ENCODE data around the gene DOK1. TPM values are rescaled to one million over a fixed set of nuclear protein-coding genes. Genes with fewer than 3 reads are reported as not detected.
A peak's percentile ranks its signal among the peaks of the same experiment; 100 is the strongest.

The DOK1 gene
- 22.9 TPM for polyA plus RNA-seq (2013, experiment 1 of 2; ENCODE audit: insufficient read length)
- 18.7 TPM for polyA plus RNA-seq (2013, experiment 2 of 2; ENCODE audit: insufficient read length)

DNA sequence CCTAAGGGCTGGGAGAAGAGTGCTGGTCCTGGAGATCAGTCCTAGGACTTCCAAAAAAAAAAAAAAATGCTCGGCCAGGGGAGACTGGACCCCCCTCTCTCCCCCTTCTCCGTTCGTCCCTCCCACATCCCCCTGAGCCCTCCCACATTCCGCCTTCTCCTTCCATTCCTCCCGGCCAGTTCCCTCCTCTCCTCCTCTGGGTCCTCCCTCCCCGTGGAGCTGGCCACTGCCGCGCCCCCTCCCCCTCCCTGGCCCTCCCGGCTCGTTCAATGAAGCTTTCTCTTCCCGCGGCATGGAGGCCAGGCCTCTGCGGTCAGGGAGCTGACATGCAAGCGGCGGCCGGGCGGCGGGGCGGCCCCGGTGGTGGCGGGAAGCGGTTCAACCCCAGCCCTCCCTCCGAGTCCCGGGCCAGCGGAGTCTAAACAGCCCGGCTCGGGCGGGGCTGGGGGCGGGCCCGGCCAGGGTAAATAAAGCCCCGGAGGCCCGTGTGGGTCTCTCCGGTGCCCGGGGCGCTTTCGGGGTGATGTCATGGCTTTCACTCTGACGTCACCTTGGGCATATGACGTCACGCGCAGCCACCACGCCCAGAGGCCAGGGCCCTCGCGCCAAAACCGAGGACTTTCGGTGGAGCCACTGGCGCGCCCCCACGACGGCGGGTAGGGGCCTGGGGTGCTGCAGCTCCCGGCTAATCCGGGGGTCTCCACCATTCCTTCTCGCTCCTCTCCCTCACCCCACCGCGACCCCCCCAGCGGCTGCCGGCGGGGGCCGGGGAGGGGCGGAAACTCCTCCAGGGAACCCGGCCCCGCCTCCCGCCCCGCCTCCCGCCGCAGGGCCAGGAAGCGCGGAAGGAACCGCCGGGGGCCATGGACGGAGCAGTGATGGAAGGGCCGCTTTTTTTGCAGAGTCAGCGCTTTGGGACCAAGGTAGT is at the start of gene DOK1, which contains the start of gene LOXL3:
DOK1 (plus strand) TSS at position 829 of the 928 bp plus-strand sequence; CDS start at position 864, 35 bp downstream.
LOXL3 (minus strand) TSS at position 51 of the 928 bp plus-strand sequence. CDS start 1,308 bp downstream, outside the sequence.
- DNase-seq: peak; percentile 93

DNA sequence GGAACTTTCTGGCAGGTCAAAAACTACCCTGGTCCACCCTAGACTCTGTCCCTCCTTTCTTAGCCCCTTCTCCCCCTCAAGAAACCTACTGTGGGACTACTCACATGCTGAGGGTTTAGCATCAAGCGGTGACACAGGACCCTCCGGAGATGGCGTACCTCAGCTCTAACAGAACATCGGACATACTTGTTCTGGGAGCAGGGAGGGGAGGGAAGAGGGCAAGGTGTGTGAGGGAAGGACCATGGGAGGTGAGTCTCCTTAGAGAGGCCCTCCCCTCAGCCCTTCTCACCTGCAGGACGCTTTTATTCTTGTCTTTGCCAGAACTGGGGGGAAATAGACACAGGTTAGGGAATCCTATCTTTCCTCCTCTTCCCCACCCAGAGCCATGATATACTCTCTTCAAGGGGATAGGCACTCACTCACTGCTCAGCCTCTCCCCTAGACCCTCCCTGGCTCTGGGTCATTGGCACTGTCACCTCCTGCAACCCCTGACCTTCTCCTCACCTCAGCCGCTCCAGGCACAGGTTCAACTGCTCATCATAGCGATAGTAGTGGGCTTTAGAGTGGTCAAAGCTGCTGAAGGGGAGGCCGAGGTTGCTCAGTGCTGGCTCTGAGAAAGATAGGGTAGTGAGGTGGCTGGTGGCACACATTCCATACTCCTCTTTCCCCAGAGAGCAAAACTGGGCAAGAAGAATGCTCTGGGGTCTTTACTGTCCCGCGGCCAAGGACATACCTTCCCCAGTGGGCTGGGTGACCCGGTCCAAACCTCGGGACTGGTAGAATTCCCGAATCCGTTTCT is 48.9 kb upstream of the DOK1 start:
- no peak for DNase-seq

DNA sequence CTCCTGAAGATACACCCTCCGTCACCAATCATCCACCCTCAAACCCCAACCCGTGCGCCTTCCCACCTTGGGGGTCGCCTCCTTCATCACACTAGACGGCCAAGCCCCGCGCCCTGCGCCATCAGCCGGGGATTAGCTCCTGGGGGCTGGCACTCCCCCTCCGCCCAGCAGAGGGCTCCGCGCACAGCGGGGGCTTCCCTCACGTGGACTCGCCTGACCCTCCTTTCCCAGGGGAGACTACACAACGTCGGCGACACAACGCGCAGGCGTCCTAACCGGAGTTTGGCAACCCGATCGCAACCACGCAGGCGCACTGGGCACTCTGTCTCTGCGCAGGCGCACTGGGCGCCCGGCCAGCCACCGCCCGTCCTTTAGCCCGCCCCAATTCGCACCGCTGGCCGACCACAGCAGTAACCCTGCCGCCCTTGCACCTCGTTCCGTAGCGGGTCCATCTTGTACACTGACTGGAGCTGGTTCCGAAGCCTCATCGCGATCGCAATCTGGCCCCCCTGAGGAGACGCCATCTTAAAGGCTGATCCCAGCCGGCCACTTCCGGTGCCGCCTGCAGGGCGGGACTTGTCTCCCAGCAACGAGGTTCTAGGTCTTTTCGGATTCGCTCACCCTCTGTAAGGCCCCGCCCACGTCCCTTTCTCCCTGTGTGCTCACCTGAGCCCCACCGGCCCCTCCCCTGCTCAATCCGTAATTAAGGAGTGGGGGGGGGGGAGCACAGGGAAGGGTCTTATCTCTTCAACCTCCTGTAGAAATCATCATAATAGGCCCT is 47.2 kb upstream of the DOK1 start, which contains the start of gene PCGF1:
PCGF1 (minus strand) TSS at position 551 of the 781 bp plus-strand sequence; CDS start at position 524, 27 bp downstream.
- DNase-seq: peak; percentile 97

DNA sequence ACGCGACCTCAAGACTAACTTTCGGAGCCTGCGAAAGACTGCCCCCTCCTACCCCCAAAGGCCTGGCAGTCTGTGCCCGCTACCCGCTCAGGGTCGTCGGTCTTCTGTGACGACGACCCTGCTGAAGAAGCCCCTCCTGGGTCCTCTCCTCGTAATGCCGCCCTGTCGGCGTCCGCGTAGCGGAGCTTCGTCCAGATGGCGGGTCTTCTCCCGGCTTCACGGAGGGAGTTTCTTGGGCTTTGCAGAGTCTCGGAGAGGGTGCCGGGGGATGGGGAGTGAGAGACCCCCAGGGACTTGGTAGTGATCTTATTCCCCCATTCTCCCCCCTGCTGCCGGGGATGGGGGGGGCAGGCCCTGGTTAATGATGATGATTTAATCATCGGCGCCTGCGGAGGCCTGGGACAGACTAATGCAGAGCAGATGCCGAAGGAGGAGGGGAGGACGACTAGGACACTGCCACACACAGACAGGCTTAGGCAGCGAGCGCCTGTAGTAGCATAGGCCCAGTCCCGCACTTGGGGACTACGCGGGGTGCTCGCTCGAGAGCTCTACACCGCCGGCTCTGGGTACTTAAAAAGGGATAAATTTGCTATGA is 46.5 kb upstream of the DOK1 start:
- peak; percentile 81 for DNase-seq

DNA sequence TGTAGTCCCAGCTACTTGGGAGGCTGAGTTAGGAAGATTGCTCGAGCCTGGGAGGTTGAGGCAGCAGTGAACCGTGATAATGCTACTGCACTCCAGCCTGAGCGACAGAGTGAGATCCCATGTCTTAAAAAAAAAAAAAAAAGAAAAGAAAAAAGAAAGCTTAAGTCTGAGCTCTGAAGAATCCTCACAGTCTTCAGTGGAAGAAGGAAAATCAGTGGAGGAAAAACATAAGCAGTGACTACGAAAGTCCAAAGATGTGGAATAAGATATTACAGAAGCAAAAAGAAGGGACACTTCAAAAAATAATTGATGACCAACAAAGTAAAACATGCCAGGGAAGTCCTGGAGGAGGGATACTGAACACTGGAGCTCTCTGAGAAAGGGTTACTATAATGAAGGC is 44.2 kb upstream of the DOK1 start:
- DNase-seq: no peak

DNA sequence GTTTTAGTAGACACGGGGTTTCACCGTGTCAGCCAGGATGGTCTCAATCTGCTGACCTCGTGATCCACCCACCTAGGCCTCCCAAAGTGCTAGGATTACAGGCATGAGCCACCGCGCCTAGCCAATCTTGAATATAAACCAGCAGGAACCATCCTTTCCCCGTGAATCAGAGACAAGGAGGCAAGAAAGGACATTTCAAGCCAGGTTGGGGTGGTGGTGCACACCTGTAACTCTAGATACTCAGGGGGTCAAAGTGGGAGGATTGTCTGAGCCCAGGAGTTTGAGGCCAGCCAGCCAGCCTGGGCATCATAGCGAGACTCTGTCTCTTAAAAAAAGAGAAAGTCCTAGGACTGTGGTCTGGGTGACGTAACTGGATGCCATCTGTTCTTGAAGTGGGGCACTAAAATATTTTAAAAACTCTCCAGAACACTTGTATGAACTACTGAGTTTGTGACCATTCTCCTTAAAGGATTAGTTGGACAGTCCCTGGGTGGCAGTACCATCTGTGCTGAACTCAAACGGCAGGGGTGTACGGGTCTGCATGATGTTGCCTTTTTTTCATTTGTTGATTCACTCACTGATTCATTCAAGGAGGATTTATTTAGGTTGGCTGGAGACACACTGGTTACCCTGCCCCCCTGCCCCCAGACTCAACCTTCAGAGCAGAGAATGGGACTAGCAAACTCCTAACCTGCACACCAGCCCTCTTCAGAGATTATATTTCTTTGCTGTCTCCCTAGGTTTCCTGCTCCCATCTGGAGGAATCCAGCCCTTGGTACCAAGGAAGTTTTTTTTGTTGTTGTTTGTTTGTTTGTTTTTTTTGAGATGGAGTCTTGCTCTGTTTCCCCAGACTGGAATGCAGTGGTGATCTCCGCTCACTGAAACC is 43.2 kb upstream of the DOK1 start:
- DNase-seq: peak; percentile 49

DNA sequence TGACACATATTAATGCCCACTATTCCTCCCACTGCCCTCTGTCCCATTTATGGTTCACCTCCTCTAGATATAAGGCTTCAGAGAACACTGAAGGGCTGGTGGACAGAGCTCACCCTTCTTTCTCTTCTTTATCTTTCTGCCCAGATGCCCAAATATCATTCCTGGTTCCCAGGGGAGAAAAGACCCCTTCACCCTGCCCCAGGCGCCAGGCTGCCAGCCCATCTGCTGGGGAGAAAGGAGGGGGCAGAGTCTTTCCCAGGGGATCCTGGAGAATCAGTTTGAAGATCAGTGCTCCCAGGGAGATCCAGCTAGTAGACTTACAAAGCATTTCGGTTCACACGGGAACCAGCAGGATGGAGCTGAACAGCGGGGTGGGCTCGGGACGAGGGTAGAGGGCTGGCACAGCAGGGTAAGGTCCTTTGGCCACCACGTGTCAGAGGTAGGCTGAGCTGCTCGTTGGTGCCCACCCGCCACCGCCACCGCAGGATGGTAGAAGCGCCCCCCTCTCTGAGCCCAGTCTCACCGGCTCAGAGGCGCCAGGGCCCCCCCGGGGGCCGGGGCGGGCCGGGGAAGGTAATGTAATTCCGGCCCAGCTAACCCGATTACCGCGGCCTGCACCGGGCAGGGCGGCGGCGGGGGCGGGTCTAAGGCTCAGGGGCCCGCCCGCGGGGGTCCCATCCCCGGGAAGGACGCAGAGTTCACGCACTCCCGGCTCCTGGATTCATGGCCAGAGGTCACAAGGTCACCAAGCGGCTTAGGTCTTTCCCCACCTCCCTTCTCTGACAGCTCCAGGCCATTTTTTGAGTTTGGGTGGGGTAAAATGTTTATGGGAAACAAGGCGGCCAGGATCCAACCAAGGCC is 41.5 kb upstream of the DOK1 start:
- DNase-seq: no peak

DNA sequence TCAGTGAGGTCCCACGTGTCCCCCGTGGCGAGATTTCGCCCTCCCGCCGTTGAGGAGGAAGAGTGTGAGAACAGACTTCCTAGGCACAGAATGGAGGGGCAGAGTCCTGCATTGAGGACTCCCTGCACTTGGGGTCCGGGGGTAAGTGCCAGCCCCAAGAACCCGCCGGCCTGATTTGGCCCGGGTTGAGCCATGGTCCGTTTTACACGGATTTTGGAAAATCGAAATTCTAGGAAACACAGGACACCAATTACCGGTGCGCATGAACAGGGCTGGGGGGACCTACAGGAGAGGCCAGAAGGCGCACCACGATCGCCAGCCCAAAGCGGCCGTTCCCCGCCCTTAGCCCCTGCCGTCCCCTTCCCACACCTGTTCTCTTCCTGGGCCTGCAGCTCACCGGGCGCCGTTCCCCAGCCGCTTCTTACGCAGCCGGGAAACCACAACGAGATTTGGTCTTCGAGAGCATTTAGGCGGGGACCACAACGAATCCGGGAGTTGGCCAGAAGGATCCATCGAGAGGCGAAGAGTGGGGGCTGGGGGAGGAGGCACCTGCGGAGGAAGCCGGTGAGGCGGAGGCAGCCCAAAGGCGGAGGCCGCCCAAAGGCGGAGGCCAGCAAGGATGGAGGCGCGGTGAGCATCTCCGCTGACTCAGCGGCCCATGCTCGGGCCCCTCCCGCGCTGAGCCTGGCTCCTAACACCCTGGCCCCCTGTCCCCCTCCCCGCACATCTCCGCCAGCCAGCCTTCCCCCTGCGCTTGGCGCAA is 40.7 kb upstream of the DOK1 start:
- DNase-seq: no peak

DNA sequence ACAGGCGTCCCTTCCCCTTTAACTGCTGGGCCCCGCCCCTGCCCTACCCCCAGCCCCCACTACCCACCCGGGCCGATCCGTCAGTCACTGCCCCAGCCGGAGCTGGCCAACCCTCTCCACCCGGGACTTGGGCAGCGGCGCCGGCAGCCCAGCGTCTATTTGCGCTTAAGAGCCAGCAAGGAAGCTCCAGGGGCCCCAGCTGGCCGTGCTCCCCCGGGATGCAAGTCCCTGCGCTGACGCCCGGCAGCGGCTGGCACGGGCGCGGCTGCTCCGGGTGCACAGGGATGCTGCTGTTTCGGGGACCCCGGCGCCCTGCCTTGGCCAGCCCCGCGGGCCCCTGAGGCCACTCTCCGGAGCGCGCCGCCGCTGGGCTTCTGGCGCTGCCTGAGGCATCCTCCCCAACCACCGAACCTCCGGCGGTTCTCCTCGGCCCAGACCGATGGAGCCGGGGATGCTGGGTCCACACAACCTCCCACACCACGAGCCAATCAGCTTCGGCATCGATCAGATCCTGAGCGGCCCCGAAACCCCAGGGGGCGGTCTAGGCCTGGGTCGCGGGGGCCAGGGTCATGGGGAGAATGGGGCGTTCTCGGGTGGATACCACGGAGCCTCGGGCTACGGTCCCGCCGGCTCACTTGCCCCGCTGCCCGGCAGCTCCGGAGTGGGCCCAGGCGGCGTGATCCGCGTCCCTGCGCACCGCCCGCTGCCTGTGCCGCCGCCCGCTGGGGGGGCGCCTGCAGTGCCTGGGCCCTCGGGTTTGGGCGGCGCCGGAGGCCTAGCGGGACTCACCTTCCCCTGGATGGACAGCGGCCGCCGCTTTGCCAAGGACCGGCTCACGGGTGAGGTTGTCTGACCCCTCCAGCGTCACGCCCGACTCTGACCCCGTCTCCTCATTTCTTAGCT is 39.9 kb upstream of the DOK1 start, which contains the start of gene TLX2:
TLX2 (plus strand) TSS at position 83 of the 903 bp plus-strand sequence; CDS start at position 440, 357 bp downstream.
- DNase-seq: no peak

DNA sequence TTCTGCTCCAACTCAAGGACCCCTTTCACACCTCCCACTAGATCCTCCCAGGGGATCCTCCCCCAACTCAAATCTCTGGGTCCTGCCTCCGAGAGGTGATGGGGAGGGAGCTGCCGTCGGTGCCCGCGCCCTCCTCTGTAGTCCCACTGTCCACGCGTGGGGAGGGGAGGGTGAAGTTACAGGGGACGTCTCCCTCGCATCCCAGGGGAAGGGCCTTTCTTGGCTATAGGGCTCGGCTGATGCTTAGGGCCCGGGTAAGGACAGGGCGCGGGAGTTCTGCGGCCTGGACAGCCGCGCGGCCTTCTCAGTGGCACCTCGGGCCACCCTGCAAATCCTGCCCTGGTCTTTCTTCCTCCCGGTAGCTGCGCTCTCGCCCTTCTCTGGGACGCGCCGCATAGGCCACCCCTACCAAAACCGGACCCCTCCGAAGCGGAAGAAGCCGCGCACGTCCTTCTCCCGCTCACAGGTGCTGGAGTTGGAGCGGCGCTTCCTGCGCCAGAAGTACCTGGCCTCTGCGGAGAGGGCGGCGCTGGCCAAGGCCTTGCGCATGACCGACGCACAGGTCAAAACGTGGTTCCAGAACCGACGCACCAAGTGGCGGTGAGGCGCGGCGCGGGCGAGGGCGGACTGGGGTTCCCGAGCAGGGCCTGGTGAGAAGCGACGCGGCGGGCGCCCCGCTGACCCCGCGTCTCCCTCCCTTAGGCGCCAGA is 39.1 kb upstream of the DOK1 start:
- DNase-seq: no peak

DNA sequence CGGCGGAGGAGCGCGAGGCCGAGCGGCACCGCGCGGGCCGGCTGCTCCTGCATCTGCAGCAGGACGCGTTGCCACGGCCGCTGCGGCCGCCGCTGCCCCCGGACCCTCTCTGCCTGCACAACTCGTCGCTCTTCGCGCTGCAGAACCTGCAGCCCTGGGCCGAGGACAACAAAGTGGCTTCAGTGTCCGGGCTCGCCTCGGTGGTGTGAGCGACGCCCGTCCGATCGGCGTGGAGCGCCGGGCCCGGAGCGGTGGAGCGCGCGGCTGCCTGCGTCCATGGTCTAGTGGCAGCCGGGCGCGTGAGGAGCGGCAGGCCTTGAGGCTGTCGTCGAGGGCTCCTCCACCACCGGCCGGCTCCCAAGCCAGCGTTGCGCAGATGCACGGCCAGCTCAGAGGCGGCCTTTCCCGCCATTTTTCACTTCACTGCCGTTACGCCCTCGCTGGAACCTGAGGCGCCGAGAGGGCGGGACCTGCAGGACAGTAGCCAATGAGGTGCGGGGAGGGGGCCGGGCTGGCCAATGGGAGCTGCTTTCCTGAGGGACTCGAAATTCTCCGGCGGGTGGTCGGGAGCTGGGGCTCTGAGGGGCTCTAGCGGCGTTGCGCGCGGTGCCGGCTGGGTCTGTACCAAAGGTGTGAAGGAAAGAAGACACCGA is 38.4 kb upstream of the DOK1 start:
- peak; percentile 51 for DNase-seq

DNA sequence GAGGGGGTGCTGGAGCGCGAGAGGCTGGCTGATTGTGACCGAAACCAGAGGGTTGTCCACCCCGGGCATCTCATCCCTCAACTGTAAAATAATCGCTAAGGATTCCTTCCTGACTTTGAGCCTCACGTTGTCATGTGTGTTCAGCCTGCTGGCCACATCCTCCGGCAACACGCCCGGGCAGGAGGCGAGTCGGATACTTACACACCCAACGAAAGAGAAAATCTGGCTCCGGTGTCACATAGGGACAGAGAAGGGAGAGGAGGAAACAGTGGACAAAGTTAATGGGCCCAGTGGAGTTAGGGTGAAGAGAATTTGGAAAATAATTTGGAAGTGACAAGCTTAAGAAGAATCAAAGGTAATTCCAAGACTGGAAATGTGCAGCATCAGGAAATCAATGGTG is 37.9 kb upstream of the DOK1 start:
- DNase-seq: no peak

DNA sequence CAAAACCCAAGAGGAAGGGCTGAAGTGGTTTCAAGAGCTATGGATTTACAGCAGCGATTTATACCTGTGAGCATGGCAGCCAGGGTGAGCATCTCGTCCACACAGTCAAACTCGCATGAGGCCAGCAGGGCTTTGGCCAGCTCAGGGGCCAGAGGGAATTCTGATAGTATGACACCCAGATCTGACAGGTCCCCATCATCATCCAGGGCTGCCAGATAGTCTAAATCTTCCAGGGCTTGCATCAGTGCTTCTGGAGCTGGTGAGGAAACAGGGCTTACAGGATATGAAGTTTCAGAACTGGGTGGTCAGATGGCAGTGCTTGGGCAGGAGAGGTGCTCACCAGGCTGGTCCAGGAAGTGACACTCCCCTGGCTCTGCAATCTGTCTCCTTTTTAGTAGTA is 32.0 kb upstream of the DOK1 start:
- DNase-seq: no peak

DNA sequence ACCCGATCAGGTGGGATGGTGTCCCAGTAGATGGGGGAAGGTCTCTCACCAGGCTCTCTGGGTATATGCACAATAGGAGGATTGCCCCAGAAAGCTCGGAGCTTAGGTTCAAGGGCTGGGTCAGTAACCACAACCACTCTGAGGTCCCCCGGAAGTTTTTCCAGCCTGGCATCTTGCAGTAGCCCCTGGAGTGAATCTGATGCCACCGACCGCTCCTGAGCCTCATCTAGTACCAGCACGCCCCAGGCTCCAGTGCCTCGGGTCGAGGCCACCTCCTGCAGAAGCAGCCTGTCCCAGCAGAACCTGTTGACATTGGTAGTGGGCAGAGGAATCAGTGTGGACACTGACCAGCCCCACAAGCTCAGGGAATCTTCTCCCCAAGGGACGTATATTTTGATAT is 30.5 kb upstream of the DOK1 start:
- DNase-seq: no peak

DNA sequence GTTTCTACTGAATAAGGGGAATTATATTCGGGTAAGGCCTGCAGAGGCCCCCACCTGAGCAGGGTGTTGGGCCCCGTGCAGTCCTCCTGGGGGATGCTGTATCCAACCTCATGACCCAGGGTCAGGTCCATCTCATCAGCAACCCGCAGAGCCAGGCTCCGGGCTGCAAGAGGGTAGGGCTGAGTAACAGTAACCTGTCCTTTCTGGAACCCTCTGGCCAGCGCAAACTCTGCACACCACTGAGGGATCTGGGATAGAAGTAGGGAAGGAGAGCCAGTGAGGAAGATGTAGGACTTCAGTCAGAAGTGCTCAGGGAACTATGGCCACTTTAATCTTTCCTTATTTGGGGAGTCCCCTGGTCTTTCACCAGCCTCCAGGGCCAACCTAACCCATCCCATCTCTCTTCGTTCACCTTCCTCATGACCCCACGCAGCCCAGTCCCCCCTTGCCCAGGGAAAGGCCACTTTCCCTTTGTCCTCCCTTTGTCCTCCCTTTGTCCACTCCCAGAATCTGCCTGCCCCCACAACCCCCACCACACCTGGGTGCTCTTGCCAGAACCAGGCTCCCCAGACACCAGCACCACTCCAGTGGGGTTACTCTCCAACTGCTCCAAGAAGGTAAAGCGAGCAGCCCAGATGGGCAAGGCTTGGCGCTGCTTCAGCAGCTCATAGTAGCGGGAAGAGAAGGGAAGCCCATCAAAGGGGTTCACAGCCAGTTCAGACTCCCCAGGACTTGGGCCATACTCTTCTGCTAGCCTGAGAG is 29.4 kb upstream of the DOK1 start:
- no peak for DNase-seq
